ENCODE results near the gene MTMR11. TPM values are rescaled to one million over a fixed set of nuclear protein-coding genes. Genes with fewer than 3 reads are reported as not detected.

The MTMR11 gene
- total and polyA plus RNA-seq, 2 of the 8 experiments (the other 6 are each of a cell fraction or from before 2014, with no cell fraction given) = 3.7 to 4.8 TPM

DNA sequence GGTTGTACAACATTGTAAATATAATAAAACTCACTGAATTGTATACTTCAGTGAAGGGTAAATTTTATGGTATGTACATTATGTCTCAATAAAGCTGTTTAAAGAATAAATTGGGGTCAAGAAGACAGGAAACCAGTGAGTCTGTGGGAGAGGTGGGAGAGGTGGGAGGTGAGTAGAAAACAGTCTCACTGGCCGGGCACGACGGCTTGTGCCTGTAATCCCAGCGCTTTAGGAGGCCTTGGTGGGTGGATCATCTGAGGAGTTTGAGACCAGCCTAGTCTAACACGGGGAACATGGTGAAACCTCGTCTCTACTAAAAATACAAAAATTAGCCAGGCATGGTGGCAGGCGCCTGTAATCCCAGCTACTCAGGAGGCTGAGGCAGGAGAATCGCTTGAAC is 4.2 kb downstream of the MTMR11 start (continued):
- TF ChIP-seq, protein P1, sequence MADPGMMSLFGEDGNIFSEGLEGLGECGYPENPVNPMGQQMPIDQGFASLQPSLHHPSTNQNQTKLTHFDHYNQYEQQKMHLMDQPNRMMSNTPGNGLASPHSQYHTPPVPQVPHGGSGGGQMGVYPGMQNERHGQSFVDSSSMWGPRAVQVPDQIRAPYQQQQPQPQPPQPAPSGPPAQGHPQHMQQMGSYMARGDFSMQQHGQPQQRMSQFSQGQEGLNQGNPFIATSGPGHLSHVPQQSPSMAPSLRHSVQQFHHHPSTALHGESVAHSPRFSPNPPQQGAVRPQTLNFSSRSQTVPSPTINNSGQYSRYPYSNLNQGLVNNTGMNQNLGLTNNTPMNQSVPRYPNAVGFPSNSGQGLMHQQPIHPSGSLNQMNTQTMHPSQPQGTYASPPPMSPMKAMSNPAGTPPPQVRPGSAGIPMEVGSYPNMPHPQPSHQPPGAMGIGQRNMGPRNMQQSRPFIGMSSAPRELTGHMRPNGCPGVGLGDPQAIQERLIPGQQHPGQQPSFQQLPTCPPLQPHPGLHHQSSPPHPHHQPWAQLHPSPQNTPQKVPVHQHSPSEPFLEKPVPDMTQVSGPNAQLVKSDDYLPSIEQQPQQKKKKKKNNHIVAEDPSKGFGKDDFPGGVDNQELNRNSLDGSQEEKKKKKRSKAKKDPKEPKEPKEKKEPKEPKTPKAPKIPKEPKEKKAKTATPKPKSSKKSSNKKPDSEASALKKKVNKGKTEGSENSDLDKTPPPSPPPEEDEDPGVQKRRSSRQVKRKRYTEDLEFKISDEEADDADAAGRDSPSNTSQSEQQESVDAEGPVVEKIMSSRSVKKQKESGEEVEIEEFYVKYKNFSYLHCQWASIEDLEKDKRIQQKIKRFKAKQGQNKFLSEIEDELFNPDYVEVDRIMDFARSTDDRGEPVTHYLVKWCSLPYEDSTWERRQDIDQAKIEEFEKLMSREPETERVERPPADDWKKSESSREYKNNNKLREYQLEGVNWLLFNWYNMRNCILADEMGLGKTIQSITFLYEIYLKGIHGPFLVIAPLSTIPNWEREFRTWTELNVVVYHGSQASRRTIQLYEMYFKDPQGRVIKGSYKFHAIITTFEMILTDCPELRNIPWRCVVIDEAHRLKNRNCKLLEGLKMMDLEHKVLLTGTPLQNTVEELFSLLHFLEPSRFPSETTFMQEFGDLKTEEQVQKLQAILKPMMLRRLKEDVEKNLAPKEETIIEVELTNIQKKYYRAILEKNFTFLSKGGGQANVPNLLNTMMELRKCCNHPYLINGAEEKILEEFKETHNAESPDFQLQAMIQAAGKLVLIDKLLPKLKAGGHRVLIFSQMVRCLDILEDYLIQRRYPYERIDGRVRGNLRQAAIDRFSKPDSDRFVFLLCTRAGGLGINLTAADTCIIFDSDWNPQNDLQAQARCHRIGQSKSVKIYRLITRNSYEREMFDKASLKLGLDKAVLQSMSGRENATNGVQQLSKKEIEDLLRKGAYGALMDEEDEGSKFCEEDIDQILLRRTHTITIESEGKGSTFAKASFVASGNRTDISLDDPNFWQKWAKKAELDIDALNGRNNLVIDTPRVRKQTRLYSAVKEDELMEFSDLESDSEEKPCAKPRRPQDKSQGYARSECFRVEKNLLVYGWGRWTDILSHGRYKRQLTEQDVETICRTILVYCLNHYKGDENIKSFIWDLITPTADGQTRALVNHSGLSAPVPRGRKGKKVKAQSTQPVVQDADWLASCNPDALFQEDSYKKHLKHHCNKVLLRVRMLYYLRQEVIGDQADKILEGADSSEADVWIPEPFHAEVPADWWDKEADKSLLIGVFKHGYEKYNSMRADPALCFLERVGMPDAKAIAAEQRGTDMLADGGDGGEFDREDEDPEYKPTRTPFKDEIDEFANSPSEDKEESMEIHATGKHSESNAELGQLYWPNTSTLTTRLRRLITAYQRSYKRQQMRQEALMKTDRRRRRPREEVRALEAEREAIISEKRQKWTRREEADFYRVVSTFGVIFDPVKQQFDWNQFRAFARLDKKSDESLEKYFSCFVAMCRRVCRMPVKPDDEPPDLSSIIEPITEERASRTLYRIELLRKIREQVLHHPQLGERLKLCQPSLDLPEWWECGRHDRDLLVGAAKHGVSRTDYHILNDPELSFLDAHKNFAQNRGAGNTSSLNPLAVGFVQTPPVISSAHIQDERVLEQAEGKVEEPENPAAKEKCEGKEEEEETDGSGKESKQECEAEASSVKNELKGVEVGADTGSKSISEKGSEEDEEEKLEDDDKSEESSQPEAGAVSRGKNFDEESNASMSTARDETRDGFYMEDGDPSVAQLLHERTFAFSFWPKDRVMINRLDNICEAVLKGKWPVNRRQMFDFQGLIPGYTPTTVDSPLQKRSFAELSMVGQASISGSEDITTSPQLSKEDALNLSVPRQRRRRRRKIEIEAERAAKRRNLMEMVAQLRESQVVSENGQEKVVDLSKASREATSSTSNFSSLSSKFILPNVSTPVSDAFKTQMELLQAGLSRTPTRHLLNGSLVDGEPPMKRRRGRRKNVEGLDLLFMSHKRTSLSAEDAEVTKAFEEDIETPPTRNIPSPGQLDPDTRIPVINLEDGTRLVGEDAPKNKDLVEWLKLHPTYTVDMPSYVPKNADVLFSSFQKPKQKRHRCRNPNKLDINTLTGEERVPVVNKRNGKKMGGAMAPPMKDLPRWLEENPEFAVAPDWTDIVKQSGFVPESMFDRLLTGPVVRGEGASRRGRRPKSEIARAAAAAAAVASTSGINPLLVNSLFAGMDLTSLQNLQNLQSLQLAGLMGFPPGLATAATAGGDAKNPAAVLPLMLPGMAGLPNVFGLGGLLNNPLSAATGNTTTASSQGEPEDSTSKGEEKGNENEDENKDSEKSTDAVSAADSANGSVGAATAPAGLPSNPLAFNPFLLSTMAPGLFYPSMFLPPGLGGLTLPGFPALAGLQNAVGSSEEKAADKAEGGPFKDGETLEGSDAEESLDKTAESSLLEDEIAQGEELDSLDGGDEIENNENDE (IDR thresholded peaks at IDR 0.05; ENCODE audit: insufficient replicate concordance, low read length) = no peak
- TF ChIP-seq KDM1A (IDR thresholded peaks at IDR 0.05; ENCODE audit: borderline replicate concordance, low read length) (no peak), ZNF274 (IDR thresholded peaks at IDR 0.05; ENCODE audit: borderline replicate concordance, extremely low read depth, low read length) (no peak)

Measured in H1 (cell line).